ENCODE data around the gene LMBR1.

DNA sequence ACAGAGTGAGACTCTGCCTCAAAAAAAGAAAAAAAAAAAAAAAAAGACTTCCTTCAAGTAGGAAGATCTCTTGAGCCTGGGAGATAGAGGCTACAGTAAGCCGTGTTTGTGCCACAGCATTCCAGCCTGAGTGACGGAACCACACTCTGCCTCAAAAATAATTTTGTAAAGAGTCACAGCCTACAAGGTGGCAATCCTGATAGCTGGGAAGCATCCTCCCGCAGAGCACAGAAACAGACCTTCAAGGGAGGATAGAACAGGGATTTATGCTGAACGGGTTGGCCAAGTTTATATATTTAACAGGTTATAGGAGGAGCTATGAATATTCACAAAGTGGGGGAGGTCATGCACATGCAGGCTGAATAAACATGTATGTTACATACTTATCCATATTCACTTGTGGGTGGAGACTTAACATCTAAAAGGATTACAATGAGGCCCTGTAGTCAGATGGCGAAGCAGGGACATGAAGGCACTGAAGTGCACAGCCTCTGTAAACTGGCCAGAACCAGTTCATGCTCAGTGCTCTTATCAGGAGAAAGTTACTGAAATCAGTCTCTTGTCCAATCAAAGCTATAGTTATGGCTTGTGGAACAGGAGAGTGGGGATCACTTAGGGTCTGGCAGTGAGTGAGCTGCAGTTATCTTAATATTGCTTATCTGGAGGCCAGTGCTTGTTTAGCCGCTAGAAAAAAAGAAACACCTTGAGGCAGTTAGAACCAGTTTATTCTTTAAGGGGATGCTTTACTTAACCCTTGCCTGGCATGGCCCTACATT lies 6.8 kb downstream of the LMBR1 start:
- TF ChIP-seq, protein P1, sequence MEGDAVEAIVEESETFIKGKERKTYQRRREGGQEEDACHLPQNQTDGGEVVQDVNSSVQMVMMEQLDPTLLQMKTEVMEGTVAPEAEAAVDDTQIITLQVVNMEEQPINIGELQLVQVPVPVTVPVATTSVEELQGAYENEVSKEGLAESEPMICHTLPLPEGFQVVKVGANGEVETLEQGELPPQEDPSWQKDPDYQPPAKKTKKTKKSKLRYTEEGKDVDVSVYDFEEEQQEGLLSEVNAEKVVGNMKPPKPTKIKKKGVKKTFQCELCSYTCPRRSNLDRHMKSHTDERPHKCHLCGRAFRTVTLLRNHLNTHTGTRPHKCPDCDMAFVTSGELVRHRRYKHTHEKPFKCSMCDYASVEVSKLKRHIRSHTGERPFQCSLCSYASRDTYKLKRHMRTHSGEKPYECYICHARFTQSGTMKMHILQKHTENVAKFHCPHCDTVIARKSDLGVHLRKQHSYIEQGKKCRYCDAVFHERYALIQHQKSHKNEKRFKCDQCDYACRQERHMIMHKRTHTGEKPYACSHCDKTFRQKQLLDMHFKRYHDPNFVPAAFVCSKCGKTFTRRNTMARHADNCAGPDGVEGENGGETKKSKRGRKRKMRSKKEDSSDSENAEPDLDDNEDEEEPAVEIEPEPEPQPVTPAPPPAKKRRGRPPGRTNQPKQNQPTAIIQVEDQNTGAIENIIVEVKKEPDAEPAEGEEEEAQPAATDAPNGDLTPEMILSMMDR (IDR thresholded peaks at IDR 0.05; ENCODE audit: borderline replicate concordance, extremely low read depth, low read length, poor library complexity, severe bottlenecking), result no peak
- TF ChIP-seq EZH2 (IDR thresholded peaks at IDR 0.05; ENCODE audit: borderline replicate concordance, low read depth, low read length, severe bottlenecking), result no peak
